Brain microvascular endothelial cell (primary cell): ENCODE data around the gene ADARB2.

Source experiments
- DNase-seq: peaks from one replicate; pipeline ENCODE4 v3.0.0-alpha.2; 2020
- H3K27ac ChIP-seq: fragments of 250-450 bp; sonication (Bioruptor Pico); 2 replicates; pipeline ENCODE4 v1.5.1; 2020; ENCODE audit warnings: mild to moderate bottlenecking, moderate library complexity
- H3K27me3 ChIP-seq: fragments of 250-450 bp; sonication (Bioruptor Pico); replicated peaks from 2 replicates; pipeline ENCODE4 v1.5.1; 2020; ENCODE audit warnings: mild to moderate bottlenecking
- H3K36me3 ChIP-seq: fragments of 250-450 bp; sonication (Bioruptor Pico); replicated peaks from 2 replicates; pipeline ENCODE4 v1.5.1; 2020; ENCODE audit warnings: mild to moderate bottlenecking
- H3K4me3 ChIP-seq: 2 replicates; pipeline ENCODE4 v1.5.1; 2011; ENCODE audit warnings: low read depth, mild to moderate bottlenecking, control low read depth, low read length, moderate library complexity
- in situ Hi-C: cut with HindIII; loops from 2 replicates; pipeline ENCODE4 v1.10.0; 2017; ENCODE audit warnings: low sequenced_read_pairs, low pct_ligation_motif_present
- TF ChIP-seq, protein P1 (sequence below): IDR thresholded peaks from 2 replicates; pipeline ENCODE4 v1.5.1; 2011; ENCODE audit warnings: low read depth, mild to moderate bottlenecking, moderate library complexity, low read length, control low read depth, inconsistent platforms; ENCODE audit errors: missing control alignments

Gene ADARB2

DNA sequence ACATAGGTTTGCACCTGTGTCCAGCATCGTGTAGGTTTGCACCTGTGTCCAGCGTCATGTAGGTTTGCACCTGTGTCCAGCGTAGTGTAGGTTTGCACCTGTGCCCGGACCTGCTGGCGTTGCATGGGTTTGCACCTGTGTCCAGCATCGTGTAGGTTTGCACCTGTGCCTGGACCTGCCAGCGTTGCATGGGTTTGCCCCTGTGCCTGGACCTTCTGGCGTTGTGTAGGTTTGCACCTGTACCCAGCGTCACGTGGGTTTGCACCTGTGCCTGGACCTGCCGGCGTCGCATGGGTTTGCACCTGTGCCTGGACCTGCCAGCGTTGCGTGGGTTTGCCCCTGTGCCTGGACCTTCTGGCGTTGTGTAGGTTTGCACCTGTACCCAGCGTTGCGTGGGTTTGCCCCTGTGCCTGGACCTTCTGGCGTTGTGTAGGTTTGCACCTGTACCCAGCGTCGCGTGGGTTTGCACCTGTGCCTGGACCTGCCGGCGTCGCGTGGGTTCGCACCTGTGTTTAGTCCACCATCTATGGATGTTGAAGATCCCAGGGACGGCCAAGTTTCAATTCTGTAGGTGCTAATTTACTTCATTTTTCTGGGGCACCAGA, 523.2 kb downstream of the ADARB2 start:
- in situ Hi-C loops = no loop called here
- TF ChIP-seq, protein P1, sequence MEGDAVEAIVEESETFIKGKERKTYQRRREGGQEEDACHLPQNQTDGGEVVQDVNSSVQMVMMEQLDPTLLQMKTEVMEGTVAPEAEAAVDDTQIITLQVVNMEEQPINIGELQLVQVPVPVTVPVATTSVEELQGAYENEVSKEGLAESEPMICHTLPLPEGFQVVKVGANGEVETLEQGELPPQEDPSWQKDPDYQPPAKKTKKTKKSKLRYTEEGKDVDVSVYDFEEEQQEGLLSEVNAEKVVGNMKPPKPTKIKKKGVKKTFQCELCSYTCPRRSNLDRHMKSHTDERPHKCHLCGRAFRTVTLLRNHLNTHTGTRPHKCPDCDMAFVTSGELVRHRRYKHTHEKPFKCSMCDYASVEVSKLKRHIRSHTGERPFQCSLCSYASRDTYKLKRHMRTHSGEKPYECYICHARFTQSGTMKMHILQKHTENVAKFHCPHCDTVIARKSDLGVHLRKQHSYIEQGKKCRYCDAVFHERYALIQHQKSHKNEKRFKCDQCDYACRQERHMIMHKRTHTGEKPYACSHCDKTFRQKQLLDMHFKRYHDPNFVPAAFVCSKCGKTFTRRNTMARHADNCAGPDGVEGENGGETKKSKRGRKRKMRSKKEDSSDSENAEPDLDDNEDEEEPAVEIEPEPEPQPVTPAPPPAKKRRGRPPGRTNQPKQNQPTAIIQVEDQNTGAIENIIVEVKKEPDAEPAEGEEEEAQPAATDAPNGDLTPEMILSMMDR = no peak
- no peaks in the 10 kb centered on the region for H3K36me3 ChIP-seq
- H3K27me3 ChIP-seq = no peaks in the 10 kb centered on the region
- no peak overlapping the region for H3K4me3 ChIP-seq
- H3K27ac ChIP-seq = no peak overlapping the region
- no peak for DNase-seq

DNA sequence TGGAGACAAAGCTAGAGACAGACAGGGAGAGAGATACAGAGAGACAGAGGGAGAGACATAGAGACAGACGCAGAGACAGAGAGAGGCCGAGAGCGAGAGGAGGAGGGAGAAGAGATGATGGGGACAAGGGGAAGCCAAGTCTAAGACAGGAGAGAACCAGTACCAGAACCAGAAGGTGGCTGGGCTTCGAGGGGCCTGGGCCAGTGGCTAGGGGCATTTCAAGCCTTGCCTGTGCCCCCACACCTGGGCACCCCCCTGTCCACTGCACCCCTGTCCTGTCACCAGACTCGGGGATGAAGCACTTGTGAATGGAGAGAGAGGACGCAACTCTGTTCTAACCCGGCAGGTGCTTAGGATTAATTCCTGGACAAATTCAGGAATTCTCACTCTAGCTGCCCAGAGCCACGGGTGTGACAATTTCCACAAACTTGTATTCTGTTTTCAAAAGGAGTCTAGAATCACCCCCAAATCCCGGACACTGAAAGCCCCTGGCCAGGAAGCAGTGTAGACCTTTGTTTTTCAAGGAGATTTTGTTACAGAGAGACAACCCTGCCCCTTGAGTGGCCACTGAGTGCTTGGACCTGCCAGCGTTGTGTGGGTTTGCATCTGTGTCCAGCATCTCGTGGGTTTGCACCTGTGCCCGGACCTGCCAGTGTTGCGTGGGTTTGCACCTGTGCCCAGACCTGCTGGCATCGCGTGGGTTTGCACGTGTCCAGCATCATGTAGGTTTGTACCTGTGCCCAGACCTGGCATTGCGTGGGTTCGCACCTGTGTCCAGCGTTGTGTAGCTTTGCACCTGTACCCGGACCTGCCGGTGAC, 523.9 kb downstream of the ADARB2 start:
- H3K36me3 ChIP-seq = no peaks in the 10 kb centered on the region
- no peak for DNase-seq
- in situ Hi-C loops = no loop called here
- H3K27ac ChIP-seq = no peak overlapping the region
- no peaks in the 10 kb centered on the region for H3K27me3 ChIP-seq
- H3K4me3 ChIP-seq = no peak overlapping the region
- TF ChIP-seq, protein P1 = no peak

DNA sequence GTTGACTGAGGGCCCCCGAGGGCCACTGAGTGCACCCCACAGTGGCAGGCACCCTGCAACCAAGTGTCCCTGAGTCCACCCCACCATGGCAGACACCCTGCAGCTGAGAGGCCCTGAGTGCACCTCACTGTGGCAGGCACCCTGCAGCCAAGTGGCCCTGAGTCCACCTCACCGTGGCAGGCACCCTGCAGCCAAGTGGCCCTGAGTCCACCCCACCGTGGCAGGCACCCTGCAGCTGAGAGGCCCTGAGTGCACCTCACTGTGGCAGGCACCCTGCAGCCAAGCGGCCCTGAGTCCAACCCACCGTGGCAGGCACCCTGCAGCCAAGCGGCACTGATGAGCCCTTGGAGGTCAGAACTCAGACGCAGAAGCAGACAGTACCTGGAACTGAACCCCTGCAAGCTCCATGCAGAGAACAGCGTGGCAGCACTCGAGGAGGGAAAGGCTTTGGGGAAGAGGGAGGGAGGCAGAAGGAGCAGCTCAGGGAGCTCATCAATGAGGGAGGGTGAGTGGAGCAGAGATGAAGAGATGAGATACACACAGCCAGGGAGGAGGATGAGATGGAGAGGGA, 524.7 kb downstream of the ADARB2 start:
- DNase-seq = no peak
- TF ChIP-seq, protein P1 = no peak
- H3K27ac ChIP-seq = no peak overlapping the region
- H3K27me3 ChIP-seq = no peaks in the 10 kb centered on the region
- in situ Hi-C loops = no loop called here
- no peak overlapping the region for H3K4me3 ChIP-seq
- H3K36me3 ChIP-seq = no peaks in the 10 kb centered on the region

DNA sequence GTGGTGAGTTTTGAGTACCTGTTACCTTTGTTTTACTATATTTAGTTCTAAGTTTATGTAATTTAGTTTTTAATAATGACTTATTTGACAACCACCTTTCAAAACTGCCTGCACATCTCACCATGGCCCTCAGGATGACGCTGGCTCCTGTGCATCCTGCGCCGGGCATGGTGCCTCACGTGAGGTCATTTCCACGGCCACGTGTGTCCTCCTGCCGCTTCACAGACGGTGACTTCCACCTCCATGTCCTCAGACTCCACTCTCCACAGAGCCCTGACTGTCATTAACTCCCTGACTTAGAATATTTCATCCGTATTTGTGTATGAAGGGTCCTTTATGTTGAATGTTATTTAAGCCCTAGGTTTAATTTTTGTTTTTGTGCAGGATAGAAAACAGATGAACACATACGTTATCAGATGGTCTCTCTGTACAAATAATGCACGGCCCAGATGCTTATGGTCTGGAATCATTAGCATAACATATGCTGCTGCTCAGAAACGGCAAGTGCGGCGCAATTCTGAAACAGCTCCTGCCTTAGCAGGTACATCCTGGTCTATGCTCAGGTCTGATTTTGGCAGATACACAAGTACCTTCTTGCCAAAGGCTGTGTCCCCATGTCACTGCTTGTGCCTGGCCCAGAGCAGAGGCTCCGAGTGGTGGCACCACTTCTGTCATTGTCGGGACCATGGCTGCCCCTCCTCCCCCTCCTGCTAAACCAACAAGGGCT, 525.3 kb downstream of the ADARB2 start:
- no peaks in the 10 kb centered on the region for H3K27me3 ChIP-seq
- no peak overlapping the region for H3K27ac ChIP-seq
- TF ChIP-seq, protein P1 = no peak
- in situ Hi-C loops = no loop called here
- H3K36me3 ChIP-seq = no peaks in the 10 kb centered on the region
- no peak overlapping the region for H3K4me3 ChIP-seq
- DNase-seq = no peak

DNA sequence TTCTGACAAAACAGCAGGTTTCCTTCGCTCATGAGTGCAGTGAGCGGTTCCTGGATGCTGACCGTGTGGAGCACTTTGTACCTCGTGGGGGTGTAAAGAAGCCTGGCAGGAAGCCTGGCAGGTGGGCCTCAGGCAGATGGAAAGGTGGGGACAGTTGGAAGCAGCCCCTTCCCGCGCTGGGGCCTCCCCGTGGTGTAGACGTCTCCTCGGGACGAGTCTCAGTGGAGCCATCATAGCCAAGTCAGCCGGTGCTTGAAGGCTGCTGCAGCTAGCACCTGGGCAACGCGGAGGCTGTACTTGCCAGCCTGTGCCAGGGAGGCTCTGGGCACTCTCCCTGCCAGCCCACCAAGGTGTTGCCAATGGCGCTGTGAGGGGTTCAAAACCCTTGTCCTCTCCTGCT, 526.7 kb downstream of the ADARB2 start:
- H3K27ac ChIP-seq = no peak overlapping the region
- H3K4me3 ChIP-seq = no peak overlapping the region
- no peaks in the 10 kb centered on the region for H3K27me3 ChIP-seq
- TF ChIP-seq, protein P1 = no peak
- DNase-seq = no peak
- in situ Hi-C loops = no loop called here
- H3K36me3 ChIP-seq = no peaks in the 10 kb centered on the region
